ENCODE measurements around the gene GNAQ.

DNA sequence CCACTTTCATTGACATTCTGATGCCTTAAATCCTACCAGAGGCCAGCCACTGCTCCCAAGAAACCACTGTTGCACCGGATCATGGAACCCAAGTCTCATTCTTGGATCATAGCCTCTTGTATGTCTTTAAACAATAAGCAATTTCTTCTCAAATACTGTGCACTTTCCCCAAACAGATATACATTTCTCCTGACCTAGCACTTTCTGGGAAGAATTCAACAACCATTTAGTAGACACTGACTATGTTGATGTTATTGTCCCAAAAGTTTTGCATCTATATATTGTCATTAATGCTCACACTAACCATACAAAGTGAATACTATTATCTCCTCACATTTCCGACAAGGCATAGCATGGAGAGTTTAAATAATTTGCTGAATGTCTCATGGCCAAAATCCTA lies 123.3 kb downstream of the GNAQ start:
- TF ChIP-seq, protein P1, sequence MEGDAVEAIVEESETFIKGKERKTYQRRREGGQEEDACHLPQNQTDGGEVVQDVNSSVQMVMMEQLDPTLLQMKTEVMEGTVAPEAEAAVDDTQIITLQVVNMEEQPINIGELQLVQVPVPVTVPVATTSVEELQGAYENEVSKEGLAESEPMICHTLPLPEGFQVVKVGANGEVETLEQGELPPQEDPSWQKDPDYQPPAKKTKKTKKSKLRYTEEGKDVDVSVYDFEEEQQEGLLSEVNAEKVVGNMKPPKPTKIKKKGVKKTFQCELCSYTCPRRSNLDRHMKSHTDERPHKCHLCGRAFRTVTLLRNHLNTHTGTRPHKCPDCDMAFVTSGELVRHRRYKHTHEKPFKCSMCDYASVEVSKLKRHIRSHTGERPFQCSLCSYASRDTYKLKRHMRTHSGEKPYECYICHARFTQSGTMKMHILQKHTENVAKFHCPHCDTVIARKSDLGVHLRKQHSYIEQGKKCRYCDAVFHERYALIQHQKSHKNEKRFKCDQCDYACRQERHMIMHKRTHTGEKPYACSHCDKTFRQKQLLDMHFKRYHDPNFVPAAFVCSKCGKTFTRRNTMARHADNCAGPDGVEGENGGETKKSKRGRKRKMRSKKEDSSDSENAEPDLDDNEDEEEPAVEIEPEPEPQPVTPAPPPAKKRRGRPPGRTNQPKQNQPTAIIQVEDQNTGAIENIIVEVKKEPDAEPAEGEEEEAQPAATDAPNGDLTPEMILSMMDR (IDR thresholded peaks at IDR 0.05) = no peak
- TF ChIP-seq POLR2A (IDR thresholded peaks at IDR 0.05) = no peak
